A673 (cell line): Measurements from ENCODE around the gene GPR142.

Experiments used
- CTCF ChIP-seq: fragments of 300-800, 200-600 bp; sonication (generic); conservative IDR thresholded peaks from 2 replicates; pipeline ENCODE4 v1.5.1; 2017; ENCODE audit warnings: low read depth, mild to moderate bottlenecking, antibody characterized with exemption, low read length, moderate library complexity, mixed read lengths
- EZH2 ChIP-seq: fragments of 200-600 bp; sonication (generic); IDR thresholded peaks from 2 replicates; pipeline ENCODE4 v1.6.1; 2017; ENCODE audit warnings: borderline replicate concordance, low read depth, mild to moderate bottlenecking, mixed read lengths, antibody characterized with exemption, low read length; ENCODE audit not compliant: poor library complexity, severe bottlenecking

- no peak for TF ChIP-seq CTCF
- TF ChIP-seq EZH2 = no peak
Measured at GRCh38 chr17:74344658-74345057, 22.6 kb upstream of the GPR142 start.
